HG03457 (cell line): ENCODE data around the gene CATSPER3.

ENCODE experiments used
- ATAC-seq: cut with Tn5 transposase; IDR thresholded peaks from one replicate; pipeline ENCODE4 v1.9.1; 2021; ENCODE audit warnings: moderate number of reproducible peaks; ENCODE audit not compliant: unreplicated experiment

The CATSPER3 gene

GRCh38 chr5:134967607-134968006 lies at the start of gene CATSPER3:
Gene CATSPER3 (plus strand): TSS chr5:134967907. CDS start chr5:134967992, 85 bp downstream.
- no peak for ATAC-seq

DNA sequence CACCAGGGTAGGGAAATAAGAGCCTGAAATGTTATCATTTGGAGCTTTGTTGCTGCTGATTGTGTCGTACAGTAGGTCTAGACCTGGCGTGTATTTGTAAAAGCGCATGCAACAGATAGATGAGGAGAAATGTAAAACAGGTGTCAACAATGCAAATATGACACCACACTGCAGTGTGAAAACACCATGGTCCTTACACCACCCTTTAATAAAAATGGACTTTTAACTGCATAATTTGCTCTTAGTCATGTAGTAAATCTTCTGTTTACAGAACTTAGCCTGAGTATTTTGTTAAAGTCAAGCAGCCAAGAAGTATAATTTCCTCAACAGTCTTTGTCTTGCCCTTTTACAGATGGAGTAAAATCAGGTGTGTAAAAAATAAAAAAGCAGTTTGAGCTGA lies 48.8 kb upstream of the CATSPER3 start:
- ATAC-seq: no peak

DNA sequence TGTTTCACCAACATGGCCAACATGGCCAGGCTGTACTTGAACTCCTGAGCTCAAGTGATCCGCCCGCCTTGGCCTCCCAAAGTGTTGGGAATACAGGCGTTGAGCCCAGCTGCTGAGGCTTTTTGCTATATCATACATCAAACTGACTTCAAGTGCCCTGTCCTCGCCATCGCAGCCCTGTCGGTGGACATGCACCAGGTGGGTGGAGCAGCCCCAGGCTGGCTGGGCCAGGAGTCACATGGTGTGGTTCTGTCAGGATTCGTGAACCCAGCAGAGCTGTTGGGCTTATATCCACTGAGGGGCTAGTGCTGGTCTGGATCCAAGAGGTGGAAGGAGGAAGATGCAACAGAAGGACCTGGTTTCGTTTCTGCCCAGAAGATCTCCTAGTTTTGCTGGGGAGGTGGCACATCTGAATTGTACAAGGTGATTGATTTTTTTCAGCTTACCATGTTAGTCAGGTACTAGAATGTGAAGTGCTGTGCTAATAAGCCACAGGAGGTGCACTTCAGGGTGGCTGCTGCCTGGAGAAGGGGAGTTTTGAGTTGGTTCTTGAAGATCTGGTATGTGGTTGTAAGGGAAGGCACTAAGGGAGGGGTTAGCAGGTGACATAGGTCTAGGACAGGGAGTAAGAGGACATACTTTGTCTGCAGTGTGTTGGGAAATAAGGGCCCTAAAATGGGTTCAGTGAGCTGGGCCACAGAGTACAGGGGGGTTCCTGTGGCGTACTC lies 46.7 kb upstream of the CATSPER3 start:
- ATAC-seq: no peak

GRCh38 chr5:134932508-134932907 lies 35.2 kb upstream of the CATSPER3 start:
- ATAC-seq: no peak

GRCh38 chr5:134934202-134934601 lies 33.5 kb upstream of the CATSPER3 start:
- ATAC-seq: no peak

- no peak for ATAC-seq
These were observed 31.8 kb upstream of the CATSPER3 start for GRCh38 chr5:134935711-134936602.

GRCh38 chr5:134937526-134937925 lies 30.2 kb upstream of the CATSPER3 start:
- no peak for ATAC-seq

DNA sequence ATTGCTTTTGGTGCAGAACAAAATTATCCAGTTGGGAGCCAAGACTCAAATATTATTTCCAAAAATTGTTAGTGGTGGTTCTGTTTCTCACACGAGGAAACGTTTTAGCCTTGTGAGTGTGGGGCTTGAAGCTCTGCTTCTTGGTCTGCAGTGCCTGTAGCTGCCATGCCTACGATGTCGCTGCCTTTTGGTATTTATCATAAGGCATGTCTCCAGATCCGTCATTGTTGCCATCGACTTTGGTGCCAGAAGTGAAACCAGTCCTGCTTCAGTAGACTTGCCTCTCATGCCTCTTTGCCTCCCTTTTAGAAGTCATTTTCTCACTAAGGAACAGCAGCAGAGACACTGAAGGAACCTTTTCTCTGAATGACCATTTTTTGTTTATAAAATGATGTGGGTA lies 29.7 kb upstream of the CATSPER3 start:
- ATAC-seq: no peak

GRCh38 chr5:134939500-134939899 lies 28.2 kb upstream of the CATSPER3 start:
- ATAC-seq: no peak

GRCh38 chr5:134943547-134943946 lies 24.2 kb upstream of the CATSPER3 start:
- ATAC-seq: no peak

DNA sequence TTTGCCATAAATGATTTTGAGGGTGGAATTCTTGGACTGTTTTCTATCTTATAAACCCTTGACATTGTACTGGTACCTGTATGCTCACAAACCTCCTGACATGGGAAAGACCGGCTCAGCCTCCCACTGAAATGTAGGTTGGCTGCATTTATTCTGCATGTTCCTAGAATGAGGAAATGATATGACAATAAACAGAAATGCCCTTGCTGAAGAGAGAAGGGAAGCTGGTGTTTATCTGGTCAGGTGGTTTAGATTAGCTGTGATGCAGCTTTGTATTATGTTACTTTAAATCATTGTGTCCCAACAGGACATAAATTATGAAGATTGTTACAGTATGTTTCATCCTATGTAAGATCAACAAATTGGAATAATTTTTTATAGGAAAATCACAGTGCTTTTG lies 23.1 kb upstream of the CATSPER3 start:
- no peak for ATAC-seq

DNA sequence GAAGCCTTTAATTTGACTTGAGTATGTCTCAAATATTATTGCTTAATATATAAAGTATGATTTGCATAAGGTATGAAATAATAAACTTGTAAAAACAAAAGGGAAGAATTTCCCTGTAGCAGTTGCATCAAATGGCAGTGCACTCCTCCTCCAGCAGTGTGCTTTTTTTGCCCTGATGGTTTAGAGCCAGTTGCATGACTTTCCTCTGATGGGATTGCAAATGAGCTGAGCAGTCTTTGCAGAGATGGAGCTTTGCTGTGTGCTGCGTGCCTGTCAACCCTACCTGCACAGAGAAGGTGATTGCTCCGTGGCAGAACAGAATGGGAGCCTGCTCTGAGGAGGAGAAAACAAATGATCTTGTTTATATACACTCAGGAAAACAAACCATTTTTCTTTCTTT lies 22.7 kb upstream of the CATSPER3 start:
- no peak for ATAC-seq

- no peak for ATAC-seq
These were observed 18.8 kb upstream of the CATSPER3 start for GRCh38 chr5:134948911-134949310.

- no peak for ATAC-seq
These were observed 18.4 kb upstream of the CATSPER3 start for GRCh38 chr5:134949316-134949715.

DNA sequence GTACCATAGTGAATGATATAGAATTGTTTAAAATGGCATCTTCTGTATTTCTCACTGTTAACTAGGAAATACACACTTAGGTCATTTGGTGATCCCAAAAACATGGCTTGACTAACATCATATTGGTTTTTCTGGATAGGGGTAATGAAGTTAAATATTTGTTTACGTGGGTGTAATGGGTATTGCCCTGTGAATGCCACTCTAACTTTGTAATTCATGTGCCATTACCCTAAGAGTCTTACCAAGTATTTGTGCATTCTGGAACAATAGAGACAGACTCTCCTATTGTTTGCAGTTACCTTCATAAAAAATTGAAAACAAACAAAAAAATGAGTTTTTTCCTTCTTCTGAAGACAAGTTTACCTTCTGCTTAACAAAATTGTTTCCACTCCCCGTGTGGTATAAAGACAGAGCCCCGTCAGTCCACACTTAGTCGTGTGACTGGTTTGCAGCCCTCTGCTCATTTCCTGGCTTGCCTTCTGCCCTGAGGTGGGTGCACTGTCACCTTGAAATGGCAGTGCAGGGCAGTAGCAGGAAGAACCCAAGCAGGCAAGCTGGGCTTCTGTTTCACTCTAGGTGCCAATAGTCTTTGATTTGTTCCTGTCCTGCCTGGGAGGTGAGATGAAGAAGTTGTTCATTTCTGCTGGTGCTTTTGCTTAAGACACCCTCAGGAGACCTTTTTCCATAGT lies 9.6 kb upstream of the CATSPER3 start:
- ATAC-seq: no peak

GRCh38 chr5:134958755-134959154 lies 9.0 kb upstream of the CATSPER3 start:
- no peak for ATAC-seq

GRCh38 chr5:134963098-134963497 lies 4.6 kb upstream of the CATSPER3 start:
- no peak for ATAC-seq

DNA sequence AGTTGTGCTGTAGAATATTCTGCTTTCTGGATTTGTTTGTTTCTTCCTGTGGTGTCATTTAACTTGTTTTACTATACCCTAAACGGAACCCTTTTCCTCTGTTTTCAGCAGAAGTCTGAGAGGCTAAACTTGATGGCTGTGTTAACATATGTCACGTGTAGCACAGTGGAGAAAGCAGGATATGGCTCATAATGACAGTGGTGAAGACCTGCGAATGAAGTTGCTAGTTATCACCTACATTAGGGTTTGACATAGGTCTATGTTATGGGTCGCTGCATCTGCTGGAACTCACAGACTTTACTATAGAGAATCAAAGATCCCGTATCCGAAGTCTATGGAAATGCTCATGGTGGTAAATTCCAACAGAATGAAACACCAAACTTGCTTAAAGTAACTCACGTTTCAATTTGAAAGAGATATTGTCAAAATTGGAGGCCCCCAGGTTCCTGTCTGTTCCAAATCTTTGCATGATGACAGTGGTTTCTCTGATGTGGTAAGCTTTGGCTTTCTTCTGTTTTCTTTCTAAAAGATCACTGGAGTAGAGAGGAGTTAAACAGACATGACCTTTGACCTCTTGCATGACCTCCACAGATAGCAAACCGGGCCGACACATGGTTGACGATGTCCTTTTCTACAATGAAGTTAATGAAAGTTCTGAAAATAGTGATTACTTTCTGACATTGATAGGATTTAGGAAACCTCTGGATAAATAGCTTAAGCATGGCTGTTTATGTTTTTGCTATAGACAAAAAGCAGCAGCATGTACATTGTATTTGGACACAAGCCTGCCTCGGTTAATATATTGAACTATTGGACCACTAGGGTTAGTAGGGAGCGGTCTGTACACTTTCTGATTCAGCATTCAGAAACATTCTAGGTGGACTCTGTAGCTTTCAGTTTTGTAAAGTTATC lies 3.1 kb upstream of the CATSPER3 start:
- ATAC-seq: no peak

DNA sequence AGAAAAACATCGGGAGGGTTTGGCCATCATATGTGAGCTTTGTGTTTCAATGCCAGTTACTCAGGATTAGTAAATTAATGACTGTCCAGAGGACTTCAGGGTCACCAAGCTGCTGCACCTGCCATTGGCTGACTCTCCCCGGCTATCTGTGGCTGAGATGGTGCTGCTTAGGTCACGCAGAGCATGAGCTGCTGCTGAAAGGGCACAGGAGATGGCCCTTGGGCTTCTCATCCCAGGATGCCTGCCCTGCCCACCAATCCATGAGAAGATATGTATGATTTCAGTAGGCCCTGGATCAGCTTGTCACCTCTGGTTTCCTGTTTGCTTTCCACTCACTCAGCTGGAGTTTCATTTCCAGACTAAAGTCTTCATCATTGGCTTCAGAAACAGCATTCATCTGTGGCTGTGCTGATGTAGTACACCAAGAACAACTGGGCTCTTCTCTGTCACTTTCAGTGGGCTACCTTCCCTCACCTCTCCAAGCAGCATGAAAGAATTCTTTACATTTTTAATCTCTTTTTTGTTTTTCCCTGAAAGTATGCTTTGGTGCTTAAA lies 2.4 kb upstream of the CATSPER3 start:
- ATAC-seq: no peak

GRCh38 chr5:134968055-134968454 lies 348 bp downstream of the CATSPER3 start:
- no peak for ATAC-seq
